VCaP (cell line): ENCODE measurements around the gene ZMIZ2.

Source experiments
- H3K27ac ChIP-seq: fragments of 450-650 bp; 2 replicates; pipeline ENCODE4 v1.5.1; 2017
- TF ChIP-seq, protein P1 (sequence below): fragments of 450-650 bp; conservative IDR thresholded peaks from 2 replicates; pipeline ENCODE4 v1.5.1; 2017; ENCODE audit warnings: mild to moderate bottlenecking, moderate library complexity

Gene ZMIZ2

DNA sequence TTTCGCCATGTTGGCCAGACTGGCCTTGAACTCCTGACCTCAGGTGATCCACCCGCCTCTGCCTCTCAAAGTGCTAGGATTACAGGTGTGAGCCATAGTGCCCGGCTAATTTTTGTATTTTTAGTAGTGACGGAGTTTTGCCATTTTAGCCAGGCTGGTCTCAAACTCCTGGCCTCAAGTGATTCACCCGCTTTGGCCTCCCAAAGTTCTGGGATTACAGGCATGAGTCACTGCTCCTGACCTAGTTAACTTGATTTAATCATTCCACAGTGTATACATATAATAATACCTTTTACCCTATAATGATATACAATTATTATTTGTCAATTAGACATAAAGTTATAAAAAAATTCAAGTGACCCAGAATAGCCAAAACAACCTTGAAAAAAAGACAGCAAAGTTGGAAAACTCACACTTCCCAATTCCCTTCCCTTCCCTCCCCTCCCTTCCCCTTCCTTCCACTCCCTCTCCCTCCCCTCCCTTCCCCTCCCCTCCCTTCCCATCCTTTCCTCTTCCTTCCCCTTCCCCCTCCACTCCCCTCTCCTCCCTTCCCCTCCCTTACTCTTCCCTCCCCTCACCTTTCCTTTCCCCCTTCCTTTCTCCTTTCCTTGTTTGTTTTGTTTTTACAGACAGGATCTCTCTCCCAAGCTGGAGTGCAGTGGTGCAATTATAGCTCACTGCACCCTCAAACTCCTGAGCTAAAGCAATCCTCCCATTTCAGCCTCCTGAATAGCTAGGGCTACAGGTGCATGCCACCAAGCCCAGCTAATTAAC, 14.8 kb upstream of the ZMIZ2 start:
- TF ChIP-seq, protein P1, sequence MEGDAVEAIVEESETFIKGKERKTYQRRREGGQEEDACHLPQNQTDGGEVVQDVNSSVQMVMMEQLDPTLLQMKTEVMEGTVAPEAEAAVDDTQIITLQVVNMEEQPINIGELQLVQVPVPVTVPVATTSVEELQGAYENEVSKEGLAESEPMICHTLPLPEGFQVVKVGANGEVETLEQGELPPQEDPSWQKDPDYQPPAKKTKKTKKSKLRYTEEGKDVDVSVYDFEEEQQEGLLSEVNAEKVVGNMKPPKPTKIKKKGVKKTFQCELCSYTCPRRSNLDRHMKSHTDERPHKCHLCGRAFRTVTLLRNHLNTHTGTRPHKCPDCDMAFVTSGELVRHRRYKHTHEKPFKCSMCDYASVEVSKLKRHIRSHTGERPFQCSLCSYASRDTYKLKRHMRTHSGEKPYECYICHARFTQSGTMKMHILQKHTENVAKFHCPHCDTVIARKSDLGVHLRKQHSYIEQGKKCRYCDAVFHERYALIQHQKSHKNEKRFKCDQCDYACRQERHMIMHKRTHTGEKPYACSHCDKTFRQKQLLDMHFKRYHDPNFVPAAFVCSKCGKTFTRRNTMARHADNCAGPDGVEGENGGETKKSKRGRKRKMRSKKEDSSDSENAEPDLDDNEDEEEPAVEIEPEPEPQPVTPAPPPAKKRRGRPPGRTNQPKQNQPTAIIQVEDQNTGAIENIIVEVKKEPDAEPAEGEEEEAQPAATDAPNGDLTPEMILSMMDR, result no peak
- no peak overlapping the region for H3K27ac ChIP-seq

DNA sequence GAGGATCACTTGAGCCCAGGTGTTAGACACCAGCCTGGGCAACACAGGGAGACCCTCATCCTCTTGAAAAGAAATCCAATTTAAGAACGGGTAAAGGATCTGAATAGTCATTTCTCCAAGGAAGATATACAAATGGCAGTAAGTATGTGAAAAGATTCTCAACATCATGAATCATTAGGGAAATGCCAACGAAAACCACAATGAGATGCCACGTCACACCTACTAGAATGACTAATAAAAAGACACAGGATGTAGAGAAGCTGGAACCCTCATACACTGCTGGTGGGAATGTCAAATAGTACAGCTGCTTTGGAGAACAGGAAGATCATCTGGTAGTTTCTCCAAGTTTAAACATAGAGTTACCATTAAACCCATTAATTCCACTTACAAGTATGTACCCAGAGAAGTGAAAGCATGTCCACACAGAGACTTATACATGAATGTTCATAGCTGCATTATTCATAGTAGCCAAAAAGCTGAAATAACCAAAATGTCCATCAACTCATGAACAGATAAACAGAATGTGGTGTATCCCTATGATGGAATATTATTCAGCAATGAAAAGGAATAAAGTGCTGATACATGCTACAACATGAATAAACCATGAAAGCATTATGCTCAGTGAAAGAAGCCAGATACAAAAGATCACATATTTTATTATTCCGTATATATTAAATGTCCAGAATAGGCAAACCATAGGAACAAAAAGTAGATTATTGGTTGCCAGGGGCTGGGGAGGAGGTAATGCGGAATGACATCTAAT, 13.1 kb upstream of the ZMIZ2 start:
- TF ChIP-seq, protein P1, result no peak
- no peak overlapping the region for H3K27ac ChIP-seq

DNA sequence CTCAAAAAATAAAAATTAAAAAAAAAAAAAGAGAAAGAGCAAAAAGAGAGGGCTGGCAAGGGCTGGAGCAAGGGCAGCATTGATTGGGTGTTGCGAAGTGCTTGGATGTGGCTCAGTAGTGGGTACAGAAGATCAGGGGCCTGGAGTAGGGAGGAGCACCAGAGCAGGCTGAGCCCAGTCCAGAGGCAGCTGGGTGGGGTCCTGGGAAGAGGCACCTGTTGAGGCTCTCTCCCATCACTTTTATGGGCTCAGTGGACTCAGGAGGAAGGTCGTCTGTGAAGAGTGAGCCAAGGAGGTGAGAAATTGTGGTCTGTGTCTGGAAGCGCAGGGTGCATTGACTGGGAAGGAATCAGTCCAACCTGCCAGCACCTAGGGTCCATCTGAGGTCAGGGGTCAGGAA, 11.8 kb upstream of the ZMIZ2 start:
- H3K27ac ChIP-seq, result no peak overlapping the region
- TF ChIP-seq, protein P1, result no peak

DNA sequence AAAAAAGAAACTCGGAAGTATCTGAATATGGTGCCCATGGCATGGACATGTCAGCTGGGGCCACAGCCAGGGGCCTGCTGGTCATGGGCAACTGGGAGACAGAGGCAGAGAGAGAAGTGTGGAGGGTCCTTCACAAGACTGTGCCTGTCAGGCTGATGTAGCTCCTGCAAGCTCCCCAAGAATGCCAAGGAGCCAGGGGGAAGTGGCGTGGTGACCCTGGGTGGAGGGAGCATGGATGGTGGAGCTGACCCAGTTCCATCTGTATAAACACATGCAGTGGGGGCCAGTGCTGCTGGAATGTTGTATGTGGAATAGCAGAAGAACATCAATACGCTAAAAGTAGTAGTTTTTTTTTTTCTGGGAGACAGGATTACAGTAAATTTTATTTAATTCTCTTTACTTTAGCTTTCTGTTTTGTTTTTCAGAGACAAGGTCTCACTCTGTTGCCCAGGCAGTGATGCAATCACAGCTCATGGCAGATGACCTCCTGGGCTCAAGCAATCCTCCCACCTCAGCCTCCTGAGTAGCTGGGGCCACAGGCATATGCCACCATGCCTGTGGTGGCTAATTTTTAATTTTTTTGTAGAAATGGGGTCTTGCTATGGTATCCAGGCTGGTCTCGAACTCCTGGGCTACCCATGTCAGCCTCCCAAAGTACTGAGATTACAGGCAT, 10.5 kb upstream of the ZMIZ2 start:
- H3K27ac ChIP-seq, result no peak overlapping the region
- TF ChIP-seq, protein P1, result no peak

DNA sequence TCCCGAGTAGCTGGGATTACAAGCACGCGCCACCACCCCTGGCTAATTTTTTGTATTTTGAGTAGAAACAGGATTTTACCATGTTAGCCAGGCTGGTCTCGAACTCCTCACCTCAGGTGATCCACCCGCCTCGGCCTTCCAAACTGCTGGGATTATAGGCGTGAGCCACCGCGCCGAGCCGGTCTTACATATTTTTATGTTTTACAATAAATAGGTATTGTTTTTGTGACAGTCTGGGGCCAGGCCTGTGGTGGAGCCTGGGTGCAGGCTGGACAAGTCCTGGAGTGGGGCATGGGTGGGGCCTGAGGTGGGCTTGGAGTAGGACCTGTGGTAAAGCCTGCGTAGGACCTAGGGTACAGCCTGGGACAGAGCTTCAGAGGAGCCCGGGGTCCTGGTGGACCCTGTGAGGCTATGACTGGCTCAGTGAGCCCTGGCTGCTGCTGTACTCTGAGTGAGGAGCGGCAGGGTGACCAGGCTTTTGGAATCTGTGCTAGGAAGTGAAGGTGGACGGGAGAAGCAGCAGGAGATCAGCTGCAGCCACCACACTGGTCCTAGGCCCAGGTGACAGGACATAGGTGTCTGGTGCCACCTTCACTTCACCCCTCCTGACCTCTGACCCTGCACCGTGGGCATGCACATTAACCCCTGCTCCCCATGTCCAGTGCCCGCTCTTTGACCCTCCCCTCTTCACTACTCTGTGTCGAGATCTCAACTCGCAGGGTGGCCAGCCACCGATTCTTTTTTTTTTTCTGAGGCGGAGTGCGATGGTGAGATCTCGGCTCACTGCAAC, 9.6 kb upstream of the ZMIZ2 start:
- TF ChIP-seq, protein P1, result no peak
- H3K27ac ChIP-seq, result no peak overlapping the region

DNA sequence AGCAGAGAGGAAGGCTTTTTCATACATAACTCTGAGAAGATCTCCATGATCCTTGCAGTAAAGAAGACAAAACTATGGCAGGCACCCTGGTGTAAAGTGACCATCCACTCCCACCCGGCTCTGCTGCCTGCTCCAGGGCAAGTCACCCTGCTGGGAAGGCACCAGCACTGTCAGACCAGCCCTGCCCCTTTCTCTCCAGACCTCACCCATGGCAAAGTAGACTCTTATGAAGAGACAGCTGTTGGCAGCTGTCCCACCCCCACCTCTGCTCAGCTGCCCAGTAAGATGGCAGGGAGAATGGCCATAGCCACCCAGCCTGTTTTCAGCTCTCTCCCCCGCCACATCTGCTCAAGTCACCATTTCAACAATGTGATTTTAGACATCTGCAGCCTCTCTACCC, 8.6 kb upstream of the ZMIZ2 start:
- H3K27ac ChIP-seq, result no peak overlapping the region
- TF ChIP-seq, protein P1, result no peak

DNA sequence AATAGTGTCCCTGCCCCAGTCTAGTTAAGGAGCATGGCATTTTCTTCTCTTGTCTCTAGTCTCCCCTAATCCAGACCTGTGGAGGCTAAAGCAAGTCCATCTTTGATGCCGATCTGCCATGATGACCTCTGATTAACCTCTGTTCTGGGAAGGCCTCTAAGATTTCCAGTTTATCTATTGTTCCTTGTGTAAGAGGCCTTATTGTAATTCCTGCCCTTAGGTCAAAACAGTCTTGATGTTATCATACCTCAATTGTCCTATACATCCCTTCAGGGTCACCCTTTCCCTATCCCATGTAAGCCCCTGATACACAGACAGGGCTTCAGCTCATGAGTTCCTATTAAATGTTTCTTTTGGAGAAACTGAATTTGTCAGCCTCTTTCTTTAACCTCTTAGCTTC, 4.9 kb upstream of the ZMIZ2 start:
- TF ChIP-seq, protein P1, result no peak
- H3K27ac ChIP-seq, result no peak overlapping the region
